ENCODE results near the gene DHRS2. TPM values are rescaled to one million over a fixed set of nuclear protein-coding genes. Genes with fewer than 3 reads are reported as not detected.

DHRS2 gene
- total RNA-seq, 2 experiments from 2014 or later = not detected

DNA sequence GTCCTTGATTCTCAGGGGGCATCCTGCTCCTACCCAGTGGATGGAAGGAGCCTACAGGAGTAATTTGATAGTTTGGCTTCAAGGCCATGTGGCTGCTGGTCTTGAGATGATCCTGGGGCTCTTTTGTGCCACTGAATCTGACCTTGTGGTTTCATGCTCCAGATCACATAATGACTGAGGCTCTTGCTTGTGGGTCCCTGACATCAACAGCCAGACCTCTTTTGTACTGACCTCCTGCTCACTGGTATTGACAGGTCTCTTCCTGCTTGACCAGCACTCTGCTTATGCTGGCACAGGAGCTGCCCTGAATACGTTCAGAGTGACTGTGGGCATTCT lies 34.4 kb upstream of the DHRS2 start:
- Histone ChIP-seq H3K4me3 (ENCODE audit: low read depth, low read length, poor library complexity, severe bottlenecking) (no peak overlapping the region), H3K4me2 (ENCODE audit: low read length) (no peak overlapping the region), H2AFZ (ENCODE audit: low read length) (no peak overlapping the region), H3K4me1 (ENCODE audit: insufficient read depth, low read length, poor library complexity, severe bottlenecking) (no peaks in the 10 kb centered on the region), H4K20me1 (ENCODE audit: insufficient read depth, low read length) (no peaks in the 10 kb centered on the region), H3K27ac (ENCODE audit: low read depth, low read length, poor library complexity, severe bottlenecking) (no peak overlapping the region), H3K9me2 (ENCODE audit: insufficient read depth, low read length) (no peaks in the 10 kb centered on the region), H3K79me2 (ENCODE audit: insufficient read depth, low read depth, low read length) (no peaks in the 10 kb centered on the region), H3K9me3 (ENCODE audit: low read length) (no peaks in the 10 kb centered on the region), H3K36me3 (ENCODE audit: insufficient read depth, low read length) (no peaks in the 10 kb centered on the region)
- CTCF ChIA-PET (ENCODE audit: unreplicated experiment) = interaction anchor here (0.6 kb wide), 1 partner anchor 181 kb away, joined by 3 read pairs; no protein-coding TSS in a partner anchor
- TF ChIP-seq, protein P1, sequence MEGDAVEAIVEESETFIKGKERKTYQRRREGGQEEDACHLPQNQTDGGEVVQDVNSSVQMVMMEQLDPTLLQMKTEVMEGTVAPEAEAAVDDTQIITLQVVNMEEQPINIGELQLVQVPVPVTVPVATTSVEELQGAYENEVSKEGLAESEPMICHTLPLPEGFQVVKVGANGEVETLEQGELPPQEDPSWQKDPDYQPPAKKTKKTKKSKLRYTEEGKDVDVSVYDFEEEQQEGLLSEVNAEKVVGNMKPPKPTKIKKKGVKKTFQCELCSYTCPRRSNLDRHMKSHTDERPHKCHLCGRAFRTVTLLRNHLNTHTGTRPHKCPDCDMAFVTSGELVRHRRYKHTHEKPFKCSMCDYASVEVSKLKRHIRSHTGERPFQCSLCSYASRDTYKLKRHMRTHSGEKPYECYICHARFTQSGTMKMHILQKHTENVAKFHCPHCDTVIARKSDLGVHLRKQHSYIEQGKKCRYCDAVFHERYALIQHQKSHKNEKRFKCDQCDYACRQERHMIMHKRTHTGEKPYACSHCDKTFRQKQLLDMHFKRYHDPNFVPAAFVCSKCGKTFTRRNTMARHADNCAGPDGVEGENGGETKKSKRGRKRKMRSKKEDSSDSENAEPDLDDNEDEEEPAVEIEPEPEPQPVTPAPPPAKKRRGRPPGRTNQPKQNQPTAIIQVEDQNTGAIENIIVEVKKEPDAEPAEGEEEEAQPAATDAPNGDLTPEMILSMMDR (conservative IDR thresholded peaks at IDR 0.05; ENCODE audit: low read length) = no peak
- TF ChIP-seq EZH2phosphoT487 (IDR thresholded peaks at IDR 0.05; ENCODE audit: borderline replicate concordance, low read depth, low read length) = no peak
- no peak for DNase-seq (ENCODE audit: low spot score)
- POLR2A ChIA-PET = no interaction called here
- intact Hi-C loops (cut with micrococcal nuclease; ENCODE audit: unreplicated experiment) = no loop called here
- no TSS peak for BruUV-seq (replicated peaks)

DNA sequence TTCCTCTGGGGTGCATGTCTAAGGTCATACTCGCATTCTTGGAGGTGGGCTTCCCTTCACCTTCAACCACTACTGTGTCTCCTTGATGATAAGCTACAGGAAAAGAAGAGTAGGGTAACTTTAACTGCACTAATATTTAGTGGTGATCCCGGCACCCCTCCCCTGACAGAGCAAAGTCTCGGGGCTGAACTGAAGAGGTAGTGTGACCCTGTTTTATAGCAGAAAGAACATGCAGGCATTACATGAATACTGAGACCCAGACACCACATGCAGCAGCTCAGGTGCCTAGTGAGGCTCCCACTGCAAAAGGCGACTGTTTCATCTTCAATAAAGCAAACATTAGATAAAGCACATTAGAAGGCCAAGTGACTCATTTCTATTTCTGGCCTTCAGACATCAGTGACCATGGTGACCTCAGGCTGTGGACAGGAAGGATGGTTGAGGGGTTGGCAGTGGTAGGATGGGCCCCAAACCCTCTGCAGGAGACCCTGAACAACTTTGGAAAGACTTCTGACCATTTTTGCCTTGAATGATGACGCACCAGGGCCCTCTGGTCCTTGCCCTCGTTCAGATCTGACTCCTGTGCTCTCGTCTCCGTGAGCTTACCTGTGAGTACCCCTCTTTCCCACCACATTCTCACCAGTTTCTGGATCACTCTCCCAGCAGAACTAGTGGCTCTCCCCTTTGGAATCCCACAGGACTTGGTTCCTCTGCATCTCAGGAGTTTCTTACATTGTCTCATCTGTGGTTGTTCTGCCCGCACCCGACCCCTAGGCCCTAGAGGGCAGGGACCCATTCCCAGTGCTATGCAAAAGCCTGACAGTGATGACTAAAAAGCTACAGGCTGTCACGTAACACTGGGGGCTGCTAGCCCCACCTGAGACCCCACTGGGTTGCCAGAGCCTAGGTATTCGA lies 33.7 kb upstream of the DHRS2 start:
- Histone ChIP-seq H3K79me2 (ENCODE audit: insufficient read depth, low read depth, low read length) (no peaks in the 10 kb centered on the region), H4K20me1 (ENCODE audit: insufficient read depth, low read length) (no peaks in the 10 kb centered on the region), H3K4me1 (ENCODE audit: insufficient read depth, low read length, poor library complexity, severe bottlenecking) (no peaks in the 10 kb centered on the region), H3K9me3 (ENCODE audit: low read length) (no peaks in the 10 kb centered on the region), H3K4me2 (ENCODE audit: low read length) (no peak overlapping the region), H3K36me3 (ENCODE audit: insufficient read depth, low read length) (no peaks in the 10 kb centered on the region), H3K27ac (ENCODE audit: low read depth, low read length, poor library complexity, severe bottlenecking) (no peak overlapping the region), H3K9me2 (ENCODE audit: insufficient read depth, low read length) (no peaks in the 10 kb centered on the region), H3K4me3 (ENCODE audit: low read depth, low read length, poor library complexity, severe bottlenecking) (no peak overlapping the region), H2AFZ (ENCODE audit: low read length) (no peak overlapping the region)
- intact Hi-C loops (cut with micrococcal nuclease; ENCODE audit: unreplicated experiment) = no loop called here
- BruUV-seq (replicated peaks) = no TSS peak
- no peak for DNase-seq (ENCODE audit: low spot score)
- ChIA-PET CTCF (ENCODE audit: unreplicated experiment) (interaction anchor here (0.6 kb wide), 1 partner anchor 182 kb away, joined by 3 read pairs; no protein-coding TSS in a partner anchor), POLR2A (no interaction called here)
- TF ChIP-seq EZH2phosphoT487 (IDR thresholded peaks at IDR 0.05; ENCODE audit: borderline replicate concordance, low read depth, low read length) = no peak
- TF ChIP-seq, protein P1 (conservative IDR thresholded peaks at IDR 0.05; ENCODE audit: low read length) = no peak

DNA sequence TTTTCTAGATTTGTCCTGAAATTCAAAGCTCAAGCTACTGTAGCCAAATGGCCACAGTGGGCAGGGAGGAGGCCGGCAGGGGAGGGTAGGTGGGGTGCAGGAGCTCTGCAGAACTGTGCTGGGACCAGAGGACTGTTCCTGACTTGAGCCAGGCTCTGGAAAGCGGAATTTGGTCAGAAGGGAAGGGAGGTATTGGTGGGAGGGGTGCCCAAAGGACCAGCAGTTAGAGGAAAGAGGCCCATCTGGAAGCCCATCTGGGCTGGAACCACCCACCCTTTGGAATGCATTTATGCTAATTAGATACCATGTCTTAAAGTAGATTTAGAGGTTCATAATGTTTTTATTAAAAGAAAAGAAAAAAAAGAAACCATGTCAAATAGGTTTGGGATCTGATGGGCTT lies 33.1 kb upstream of the DHRS2 start:
- Histone ChIP-seq H3K9me3 (ENCODE audit: low read length) (no peaks in the 10 kb centered on the region), H3K27ac (ENCODE audit: low read depth, low read length, poor library complexity, severe bottlenecking) (no peak overlapping the region), H3K79me2 (ENCODE audit: insufficient read depth, low read depth, low read length) (no peaks in the 10 kb centered on the region), H4K20me1 (ENCODE audit: insufficient read depth, low read length) (no peaks in the 10 kb centered on the region), H2AFZ (ENCODE audit: low read length) (no peak overlapping the region), H3K4me2 (ENCODE audit: low read length) (no peak overlapping the region), H3K9me2 (ENCODE audit: insufficient read depth, low read length) (no peaks in the 10 kb centered on the region), H3K36me3 (ENCODE audit: insufficient read depth, low read length) (no peaks in the 10 kb centered on the region), H3K4me1 (ENCODE audit: insufficient read depth, low read length, poor library complexity, severe bottlenecking) (no peaks in the 10 kb centered on the region), H3K4me3 (ENCODE audit: low read depth, low read length, poor library complexity, severe bottlenecking) (no peak overlapping the region)
- no peak for TF ChIP-seq EZH2phosphoT487 (IDR thresholded peaks at IDR 0.05; ENCODE audit: borderline replicate concordance, low read depth, low read length)
- TF ChIP-seq, protein P1 (conservative IDR thresholded peaks at IDR 0.05; ENCODE audit: low read length) = no peak
- CTCF ChIA-PET (ENCODE audit: unreplicated experiment) = no interaction called here
- POLR2A ChIA-PET = no interaction called here
- BruUV-seq (replicated peaks) = no TSS peak
- DNase-seq (ENCODE audit: low spot score) = no peak
- intact Hi-C loops (cut with micrococcal nuclease; ENCODE audit: unreplicated experiment) = no loop called here

Data from OCI-LY7 (cell line).